ENCODE results near the gene TBL2.

TBL2 gene

GRCh38 chr7:73521636-73522104 lies 56.7 kb downstream of the TBL2 start:
- no peak for TF ChIP-seq CTCF (IDR thresholded peaks at IDR 0.05)

- no peak for TF ChIP-seq CTCF (IDR thresholded peaks at IDR 0.05)
Measured at GRCh38 chr7:73520673-73521635, 57.4 kb downstream of the TBL2 start.

GRCh38 chr7:73519867-73520672 lies 58.3 kb downstream of the TBL2 start:
- no peak for TF ChIP-seq CTCF (IDR thresholded peaks at IDR 0.05)

- no peak for TF ChIP-seq CTCF (IDR thresholded peaks at IDR 0.05)
Measured at GRCh38 chr7:73518470-73518869, 59.9 kb downstream of the TBL2 start.

All from LNCAP (cell line).